ENCODE data around the gene FMO4.

The FMO4 gene

GRCh38 chr1:171343727-171344472 is 29.9 kb downstream of the FMO4 start:
- no peak for TF ChIP-seq CTCF (IDR thresholded peaks at IDR 0.05; ENCODE audit: low read depth, low read length)
- in situ Hi-C loops (cut with HindIII; ENCODE audit: low sequenced_read_pairs): no loop called here
- H3K4me3 ChIP-seq (ENCODE audit: low read depth, low read length): no peak overlapping the region
- DNase-seq (ENCODE audit: low read depth, low spot score): no peak

DNA sequence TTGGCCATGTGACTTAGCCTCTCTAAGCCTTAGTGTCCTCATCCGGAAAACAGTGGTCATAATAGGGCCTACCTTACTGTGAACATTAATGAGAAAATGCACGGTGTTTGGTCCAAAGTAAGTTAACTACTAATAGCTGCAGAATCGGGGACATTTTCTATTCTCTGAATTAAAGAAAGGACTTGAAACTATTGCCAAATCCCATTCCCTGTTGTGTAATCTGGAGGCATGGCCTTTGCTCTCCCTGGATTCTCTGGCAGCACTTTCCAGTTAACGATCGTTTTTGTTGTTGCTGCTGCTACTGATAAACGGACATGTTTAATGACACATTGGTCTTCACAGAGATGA is 30.5 kb downstream of the FMO4 start:
- in situ Hi-C loops (cut with HindIII; ENCODE audit: low sequenced_read_pairs): no loop called here
- DNase-seq (ENCODE audit: low read depth, low spot score): no peak
- no peak for TF ChIP-seq CTCF (IDR thresholded peaks at IDR 0.05; ENCODE audit: low read depth, low read length)
- H3K4me3 ChIP-seq (ENCODE audit: low read depth, low read length): no peak overlapping the region

- in situ Hi-C loops (cut with HindIII; ENCODE audit: low sequenced_read_pairs): no loop called here
- DNase-seq (ENCODE audit: low read depth, low spot score): peak; percentile 6
- no peak overlapping the region for H3K4me3 ChIP-seq (ENCODE audit: low read depth, low read length)
- no peak for TF ChIP-seq CTCF (IDR thresholded peaks at IDR 0.05; ENCODE audit: low read depth, low read length)
Measured at GRCh38 chr1:171345536-171345935, 31.6 kb downstream of the FMO4 start.

DNA sequence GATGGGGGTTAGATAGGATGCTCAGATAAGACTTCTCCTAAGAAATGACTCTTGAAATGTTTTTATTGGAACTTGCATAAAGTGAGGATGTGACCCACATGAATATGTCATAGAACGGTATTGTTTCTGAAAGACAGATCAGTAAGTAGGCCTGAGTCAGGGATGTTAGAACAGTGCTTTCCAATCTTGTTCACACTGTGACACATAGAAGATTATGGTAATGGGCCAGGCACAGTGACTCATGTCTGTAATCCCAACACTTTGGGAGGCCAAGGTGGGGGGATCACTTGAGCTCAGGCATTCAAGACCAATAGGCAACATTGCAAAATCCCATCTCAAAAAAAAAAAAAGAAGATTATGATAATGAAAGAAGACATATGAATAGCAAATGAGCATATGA is 32.9 kb downstream of the FMO4 start:
- no peak for DNase-seq (ENCODE audit: low read depth, low spot score)
- in situ Hi-C loops (cut with HindIII; ENCODE audit: low sequenced_read_pairs): no loop called here
- no peak overlapping the region for H3K4me3 ChIP-seq (ENCODE audit: low read depth, low read length)
- no peak for TF ChIP-seq CTCF (IDR thresholded peaks at IDR 0.05; ENCODE audit: low read depth, low read length)

DNA sequence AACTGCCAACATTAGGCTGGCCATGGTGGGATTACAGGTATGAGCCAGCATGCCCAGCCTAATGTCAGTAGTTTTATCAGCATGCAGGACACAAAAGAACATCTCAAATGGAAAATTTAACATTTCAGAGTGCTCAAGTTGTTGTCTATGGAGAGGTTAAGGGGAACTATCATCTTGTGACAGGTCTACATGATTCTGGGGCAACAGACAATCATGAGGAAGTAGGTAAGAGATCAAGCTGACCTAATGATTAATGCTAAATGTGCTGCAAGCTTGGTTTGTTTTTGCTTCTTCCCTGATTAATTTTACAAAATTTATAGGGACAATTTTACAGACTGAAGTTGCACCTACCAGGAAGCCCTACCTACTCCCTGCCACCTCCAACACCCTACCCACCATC is 36.6 kb downstream of the FMO4 start:
- no peak for TF ChIP-seq CTCF (IDR thresholded peaks at IDR 0.05; ENCODE audit: low read depth, low read length)
- no peak overlapping the region for H3K4me3 ChIP-seq (ENCODE audit: low read depth, low read length)
- DNase-seq (ENCODE audit: low read depth, low spot score): no peak
- in situ Hi-C loops (cut with HindIII; ENCODE audit: low sequenced_read_pairs): no loop called here

DNA sequence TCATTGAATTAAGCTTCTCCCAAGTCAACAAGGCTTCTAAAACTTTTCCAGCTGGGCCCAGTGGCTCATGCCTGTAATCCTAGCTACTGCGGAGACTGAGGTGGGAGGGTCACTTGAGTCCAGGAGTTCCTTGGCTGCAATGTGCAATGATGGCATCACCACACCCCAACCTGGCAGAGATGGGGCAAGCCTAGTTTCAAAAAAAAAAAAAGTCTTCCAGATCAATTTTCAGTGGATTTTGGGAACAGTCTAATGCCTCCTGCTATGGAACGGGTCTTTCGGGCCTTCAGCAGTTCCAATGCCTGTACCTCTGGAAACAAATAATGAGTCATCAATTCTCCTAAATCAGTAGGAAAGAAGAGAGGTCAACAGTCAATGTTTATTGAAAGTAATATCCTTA is 38.0 kb downstream of the FMO4 start:
- in situ Hi-C loops (cut with HindIII; ENCODE audit: low sequenced_read_pairs): no loop called here
- no peak for TF ChIP-seq CTCF (IDR thresholded peaks at IDR 0.05; ENCODE audit: low read depth, low read length)
- no peak overlapping the region for H3K4me3 ChIP-seq (ENCODE audit: low read depth, low read length)
- DNase-seq (ENCODE audit: low read depth, low spot score): no peak
